Retinal pigment epithelial cell (primary cell): ENCODE results near the gene KDM3A.

Source experiments
- DNase-seq: peaks from one replicate; pipeline ENCODE4 v3.0.0-alpha.2; 2010; ENCODE audit warnings: low read depth
- H3K4me3 ChIP-seq: 2 replicates; pipeline ENCODE4 v1.5.1; 2011; ENCODE audit warnings: mild to moderate bottlenecking, low read length, control low read depth, moderate library complexity
- CTCF ChIP-seq: conservative IDR thresholded peaks from 2 replicates; pipeline ENCODE4 v1.5.1; 2011; ENCODE audit warnings: low read depth, low read length, control low read depth, inconsistent platforms

Gene KDM3A

DNA sequence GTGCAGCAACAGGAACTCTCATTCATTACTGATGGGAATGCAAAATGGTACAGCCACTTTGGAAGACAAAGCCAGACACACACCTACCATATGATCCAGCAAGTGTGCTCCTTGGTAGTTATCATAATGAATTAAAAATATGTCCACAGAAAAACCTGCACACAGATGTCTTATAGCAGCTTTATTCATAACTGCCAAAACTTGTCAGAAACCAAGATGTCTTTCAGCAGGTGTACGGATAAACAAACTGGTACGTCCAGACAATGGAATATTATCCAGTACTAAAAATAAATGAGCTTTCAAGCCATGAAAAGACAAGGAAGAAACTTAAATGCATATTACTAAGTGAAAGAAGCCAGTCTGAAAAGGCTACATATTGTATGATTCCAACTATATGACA is 71.7 kb downstream of the KDM3A start:
- no peak for TF ChIP-seq CTCF
- DNase-seq: no peak

DNA sequence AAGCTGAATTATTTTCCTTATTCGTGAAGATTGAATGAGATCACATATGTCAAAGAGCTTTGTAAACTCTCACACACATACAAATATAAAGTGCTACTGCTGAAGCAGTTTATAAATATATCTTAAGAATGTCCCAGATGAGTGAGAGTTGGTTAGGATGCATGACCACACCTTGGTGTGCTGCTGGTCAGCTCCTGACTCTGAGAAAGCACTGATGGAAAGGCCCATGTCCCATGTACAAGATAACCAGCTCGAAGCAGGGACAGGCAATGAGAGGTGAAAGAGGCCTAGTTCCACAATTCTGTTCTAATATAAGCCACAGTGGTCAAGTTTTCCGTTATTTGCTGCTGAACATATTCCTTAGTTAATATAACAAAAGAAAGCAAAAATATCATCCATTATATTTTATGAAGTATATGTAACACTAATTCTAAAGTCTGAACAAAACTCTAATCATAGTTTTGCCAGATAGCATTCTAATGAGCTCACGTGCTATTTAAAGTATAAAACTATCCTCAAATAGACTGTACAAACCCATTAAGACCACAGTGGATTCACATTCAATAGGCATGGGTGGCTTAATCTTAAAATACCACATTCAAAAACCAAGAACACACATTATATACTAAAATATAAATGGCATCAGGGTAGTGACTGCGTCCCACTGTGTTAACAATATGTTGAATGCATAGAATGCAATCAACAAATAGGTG is 72.9 kb downstream of the KDM3A start:
- no peak for TF ChIP-seq CTCF
- DNase-seq: no peak
- H3K4me3 ChIP-seq: no peak overlapping the region

More for the DNA sequence above, 71.7 kb downstream of the KDM3A start:
- H3K4me3 ChIP-seq: no peak overlapping the region

DNA sequence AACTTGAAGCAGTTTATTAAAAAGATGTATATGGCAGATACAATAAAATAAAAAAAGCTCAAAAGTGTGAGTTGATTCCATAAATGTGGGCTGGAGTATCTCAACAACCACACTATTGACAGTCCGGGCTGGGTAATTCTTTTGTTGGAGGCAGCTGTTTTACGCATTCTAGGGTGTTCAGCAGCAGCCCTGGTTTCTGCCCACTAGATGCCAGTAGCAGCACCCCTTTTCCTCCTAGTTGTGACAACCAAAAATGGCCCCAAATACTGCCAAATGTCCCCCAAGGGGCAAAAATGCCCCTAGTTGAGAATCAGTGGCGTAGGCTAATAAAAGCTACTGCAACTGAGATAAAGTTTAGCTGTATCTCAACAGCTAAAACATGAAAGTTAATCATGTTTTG is 77.3 kb downstream of the KDM3A start:
- H3K4me3 ChIP-seq: no peak overlapping the region
- peak; percentile 66 for TF ChIP-seq CTCF
- DNase-seq: no peak

DNA sequence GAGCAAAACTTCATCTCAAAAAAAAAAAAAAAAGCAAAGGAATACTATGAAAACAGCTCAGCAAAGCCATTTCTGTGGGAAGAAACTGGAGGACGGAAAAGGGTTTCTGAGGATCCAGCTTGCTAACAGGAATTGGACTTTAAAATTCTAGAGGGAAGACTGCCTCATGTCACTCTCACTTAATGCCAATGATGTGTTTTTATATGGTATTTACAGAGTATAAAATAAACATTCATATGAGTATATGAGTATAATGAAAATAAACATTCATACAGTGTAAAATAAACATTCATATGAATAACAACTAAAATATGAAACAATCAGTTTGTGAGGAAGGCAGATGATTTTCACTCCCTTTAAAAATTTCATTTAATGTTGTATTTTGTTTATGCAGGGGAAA is 78.2 kb downstream of the KDM3A start:
- no peak for DNase-seq
- no peak for TF ChIP-seq CTCF
- no peak overlapping the region for H3K4me3 ChIP-seq

GRCh38 chr2:86520153-86520552 is 79.0 kb downstream of the KDM3A start:
- DNase-seq: no peak
- no peak for TF ChIP-seq CTCF
- H3K4me3 ChIP-seq: no peak overlapping the region

DNA sequence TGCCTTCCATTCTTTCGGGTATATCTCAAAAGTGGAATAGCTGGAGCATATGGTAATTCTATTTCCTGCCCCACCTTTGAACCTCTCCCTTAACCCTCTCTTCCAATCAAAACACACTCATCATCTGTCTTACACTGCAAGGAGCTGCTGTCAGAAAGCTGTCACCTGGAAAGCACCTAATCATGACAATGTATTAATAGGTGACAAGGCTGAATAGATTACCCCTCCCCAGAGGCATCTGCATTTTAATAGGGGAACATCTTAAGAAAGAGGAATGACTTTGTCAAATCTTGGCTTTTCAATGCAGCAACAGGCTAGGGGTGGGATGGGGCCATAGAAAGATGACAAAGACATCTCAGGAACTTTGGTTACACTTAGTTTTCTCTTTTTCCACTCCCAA is 80.8 kb downstream of the KDM3A start:
- H3K4me3 ChIP-seq: no peak overlapping the region
- DNase-seq: no peak
- TF ChIP-seq CTCF: no peak

DNA sequence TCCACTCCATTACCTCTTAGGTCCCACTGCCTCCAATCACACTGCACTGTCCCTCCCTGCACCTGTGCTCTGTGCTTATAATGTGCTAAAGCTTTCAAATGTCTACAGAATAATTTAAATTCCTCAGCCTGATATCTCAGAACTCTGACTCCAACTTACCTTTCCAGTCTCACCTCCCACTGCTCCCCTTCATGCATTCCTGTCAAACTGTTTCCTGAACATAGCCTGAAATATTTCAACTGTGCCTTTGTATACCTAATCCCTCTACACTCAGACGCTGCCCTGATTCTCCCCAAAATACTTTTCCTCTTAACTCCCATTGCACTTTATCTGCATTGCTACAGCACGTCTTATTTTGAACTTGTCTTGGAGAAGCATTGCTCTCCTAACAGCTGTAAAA is 81.5 kb downstream of the KDM3A start:
- DNase-seq: no peak
- no peak overlapping the region for H3K4me3 ChIP-seq
- no peak for TF ChIP-seq CTCF
